Esophagus squamous epithelium (tissue), 5 donors: ENCODE measurements around the gene GANC. TPM values are rescaled to one million over a fixed set of nuclear protein-coding genes. Genes with fewer than 3 reads are reported as not detected.

Source experiments
- DNase-seq: peaks from one replicate; lab custom pipeline; 2025; lab: John Stamatoyannopoulos, UW
- H3K27ac ChIP-seq, 4 donors: fragments of 200-600 bp; sonication (generic); one replicate each; pipeline ENCODE4 v1.5.1; 2016 to 2019; ENCODE audit warnings: mild to moderate bottlenecking in 1 of 4
- H3K27me3 ChIP-seq, 4 donors: fragments of 200-600 bp; sonication (generic); 1 replicate in 3 of 4; 2 replicates in 1 of 4; pipeline versions ENCODE4 v1.5.1 to v1.6.0; 2017 to 2021; ENCODE audit warnings: antibody characterized with exemption in 1 of 4
- H3K36me3 ChIP-seq, 3 donors: fragments of 200-600 bp; sonication (generic); one replicate each; pipeline ENCODE4 v1.5.1; 2016 to 2019
- H3K4me1 ChIP-seq, 3 donors: fragments of 200-600 bp; sonication (generic); one replicate each; pipeline ENCODE4 v1.5.1; 2017 to 2019
- H3K4me3 ChIP-seq, 4 donors: fragments of 200-600 bp; sonication (generic); 1 replicate in 3 of 4; 2 replicates in 1 of 4; pipeline ENCODE4 v1.5.1; 2016 to 2019; ENCODE audit warnings: mild to moderate bottlenecking in 2 of 4, moderate library complexity in 1 of 4
- H3K9me3 ChIP-seq, 3 donors: fragments of 200-600 bp; sonication (generic); one replicate each; pipeline ENCODE4 v1.5.1; 2016 to 2019
- POLR2A ChIP-seq, 4 donors: fragments of 450-650 bp; IDR thresholded peaks; one replicate each; pipeline ENCODE4 v1.6.1; 2017; ENCODE audit warnings: antibody characterized with exemption in 4 of 4, mild to moderate bottlenecking in 4 of 4, moderate library complexity in 3 of 4
- WGBS, 2 donors: methylation state at CpG; one replicate each; pipeline ENCODE4 v1.1.5; 2018; 5-methylcytosine and 5-hydroxymethylcytosine counted together
- intact Hi-C: fragments of 100-400 bp; cut with DNase I; formaldehyde crosslinking; loops from one replicate; pipeline ENCODE4 v1.15.0; 2022
- total RNA-seq, 4 donors: library from RNA; depleted of rRNA; stranded (reverse); fragments of >200 nt; gene quantifications; one replicate each; pipeline ENCODE4 v1.1.0, GENCODE V29; 2016
- TF ChIP-seq, protein P1 (sequence below), 6 experiments: fragments of 450-650 bp in 4 of 6; fragments of 200-600 bp in 2 of 6; sonication (generic) in 2 of 6; IDR thresholded peaks; one replicate each; pipeline ENCODE4 v1.5.1; 2016 to 2019; ENCODE audit warnings: antibody characterized with exemption in 6 of 6, mild to moderate bottlenecking in 4 of 6, moderate library complexity in 4 of 6
- donor health status: DM: yes; HTN: yes; CAD: no.

GANC gene
- total RNA-seq, 4 donors from 2014 or later, result 15.0 to 29.1 (median 21.9) TPM

DNA sequence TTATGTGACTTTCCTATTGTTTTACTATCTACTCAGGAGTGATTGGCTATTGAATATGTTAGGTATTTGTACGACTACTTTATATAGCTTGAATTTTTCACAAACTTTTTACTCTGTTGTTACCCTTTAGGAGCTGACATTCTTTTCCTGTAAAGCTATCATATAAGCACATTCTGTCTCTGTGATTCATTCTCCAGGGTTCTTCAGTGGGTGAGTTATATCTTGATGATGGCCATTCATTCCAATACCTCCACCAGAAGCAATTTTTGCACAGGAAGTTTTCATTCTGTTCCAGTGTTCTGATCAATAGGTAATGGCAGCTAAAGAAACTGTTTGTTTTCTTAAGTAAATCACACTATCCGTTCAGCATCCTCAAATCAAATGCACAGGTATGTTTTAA lies 76.2 kb downstream of the GANC start:
- H3K36me3 ChIP-seq, result peaks cover 0 to 100% (median 8%) of the 10 kb centered on the region in 3 donors
- DNase-seq, result no peak

DNA sequence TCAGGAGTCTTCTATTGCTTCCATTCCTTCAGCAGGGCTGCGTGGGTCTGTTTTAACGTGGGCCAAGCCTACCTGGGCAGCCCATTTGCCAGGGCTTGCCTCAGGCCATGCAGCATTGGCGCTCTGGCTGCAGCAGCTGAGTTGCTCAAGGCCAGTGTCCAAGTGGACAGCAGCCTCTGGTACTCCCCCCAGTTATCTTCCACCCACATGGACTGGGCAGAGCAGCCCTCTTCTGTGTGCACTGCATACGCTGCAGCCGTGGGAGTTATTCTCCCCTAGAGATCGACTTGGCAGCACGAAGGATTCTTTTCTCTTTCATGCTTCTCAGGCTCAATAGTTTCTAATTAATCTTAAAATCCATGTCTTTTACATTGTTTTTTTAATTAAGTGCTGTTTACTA lies 79.4 kb downstream of the GANC start:
- Histone ChIP-seq H3K36me3 (peaks cover 0 to 97% (median 8%) of the 10 kb centered on the region in 3 donors), H3K27ac (no peak overlapping the region), H3K27me3 (no peaks in the 10 kb centered on the region), H3K4me1 (no peaks in the 10 kb centered on the region), H3K4me3 (no peak overlapping the region), H3K9me3 (no peaks in the 10 kb centered on the region)
- TF ChIP-seq, protein P1, sequence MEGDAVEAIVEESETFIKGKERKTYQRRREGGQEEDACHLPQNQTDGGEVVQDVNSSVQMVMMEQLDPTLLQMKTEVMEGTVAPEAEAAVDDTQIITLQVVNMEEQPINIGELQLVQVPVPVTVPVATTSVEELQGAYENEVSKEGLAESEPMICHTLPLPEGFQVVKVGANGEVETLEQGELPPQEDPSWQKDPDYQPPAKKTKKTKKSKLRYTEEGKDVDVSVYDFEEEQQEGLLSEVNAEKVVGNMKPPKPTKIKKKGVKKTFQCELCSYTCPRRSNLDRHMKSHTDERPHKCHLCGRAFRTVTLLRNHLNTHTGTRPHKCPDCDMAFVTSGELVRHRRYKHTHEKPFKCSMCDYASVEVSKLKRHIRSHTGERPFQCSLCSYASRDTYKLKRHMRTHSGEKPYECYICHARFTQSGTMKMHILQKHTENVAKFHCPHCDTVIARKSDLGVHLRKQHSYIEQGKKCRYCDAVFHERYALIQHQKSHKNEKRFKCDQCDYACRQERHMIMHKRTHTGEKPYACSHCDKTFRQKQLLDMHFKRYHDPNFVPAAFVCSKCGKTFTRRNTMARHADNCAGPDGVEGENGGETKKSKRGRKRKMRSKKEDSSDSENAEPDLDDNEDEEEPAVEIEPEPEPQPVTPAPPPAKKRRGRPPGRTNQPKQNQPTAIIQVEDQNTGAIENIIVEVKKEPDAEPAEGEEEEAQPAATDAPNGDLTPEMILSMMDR (IDR thresholded peaks at IDR 0.05), result no peak
- no peak for TF ChIP-seq POLR2A (IDR thresholded peaks at IDR 0.05)
- intact Hi-C loops, result no loop called here
- DNase-seq, result no peak
- 90 to 91% methylated on average over 7 of the region's 7 CpGs for WGBS, 2 donors

More for the DNA sequence above, 76.2 kb downstream of the GANC start:
- H3K4me3 ChIP-seq, result no peak overlapping the region
- WGBS, 2 donors, result 80 to 83% methylated on average over 2 of the region's 2 CpGs
- no peak overlapping the region for H3K27ac ChIP-seq
- no peaks in the 10 kb centered on the region for H3K4me1 ChIP-seq
- no peaks in the 10 kb centered on the region for H3K9me3 ChIP-seq
- no peak for TF ChIP-seq POLR2A (IDR thresholded peaks at IDR 0.05)
- TF ChIP-seq, protein P1 (IDR thresholded peaks at IDR 0.05), result no peak
- H3K27me3 ChIP-seq, result no peaks in the 10 kb centered on the region
- intact Hi-C loops, result no loop called here

DNA sequence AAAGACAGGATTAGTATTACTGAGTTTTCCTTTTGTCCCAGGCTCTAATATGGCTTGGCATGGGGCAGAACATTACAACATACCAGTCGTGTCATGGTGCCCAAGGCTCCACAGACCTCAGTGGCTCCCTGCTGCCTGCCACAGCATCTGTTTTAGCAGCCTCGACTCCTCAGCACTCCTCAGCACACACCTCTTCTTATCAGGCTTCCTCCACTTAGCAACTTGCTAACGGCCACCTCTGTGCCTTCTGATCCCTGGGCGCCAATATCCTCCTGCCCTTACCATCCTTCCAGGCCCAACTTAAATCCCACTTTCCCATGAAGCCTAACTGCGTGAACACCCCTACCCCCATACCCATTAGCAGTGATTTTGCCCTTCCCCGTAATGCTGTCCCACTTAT lies 80.1 kb downstream of the GANC start:
- Histone ChIP-seq H3K27ac (no peak overlapping the region), H3K4me1 (no peaks in the 10 kb centered on the region), H3K36me3 (peaks cover 0 to 97% (median 8%) of the 10 kb centered on the region in 3 donors), H3K4me3 (no peak overlapping the region), H3K27me3 (no peaks in the 10 kb centered on the region), H3K9me3 (no peaks in the 10 kb centered on the region)
- intact Hi-C loops, result no loop called here
- WGBS, 2 donors, result 87 to 89% methylated on average over 6 of the region's 6 CpGs
- no peak for TF ChIP-seq POLR2A (IDR thresholded peaks at IDR 0.05)
- TF ChIP-seq, protein P1 (IDR thresholded peaks at IDR 0.05), result no peak
- no peak for DNase-seq

DNA sequence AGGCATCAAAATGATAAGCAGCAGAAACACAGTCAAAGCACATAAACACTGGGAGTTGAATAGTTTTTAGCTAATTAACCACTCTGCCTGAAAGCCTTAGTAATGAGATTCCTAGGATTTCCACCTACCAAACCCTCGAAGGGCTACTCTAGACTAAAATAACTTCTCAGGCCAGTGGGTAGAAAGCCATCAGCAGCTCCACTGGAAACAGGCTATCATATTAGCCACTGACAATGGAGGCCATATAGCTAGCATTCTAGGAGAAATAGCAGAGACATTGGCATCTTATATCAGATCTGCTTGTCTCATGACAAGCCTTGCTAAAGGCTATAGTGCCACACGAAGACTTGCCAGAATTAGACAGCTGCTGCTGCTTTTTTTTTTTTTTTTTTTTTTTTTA lies 81.8 kb downstream of the GANC start:
- Histone ChIP-seq H3K4me3 (no peak overlapping the region), H3K27me3 (no peaks in the 10 kb centered on the region), H3K36me3 (peaks cover 0 to 88% (median 8%) of the 10 kb centered on the region in 3 donors), H3K9me3 (no peaks in the 10 kb centered on the region), H3K4me1 (no peaks in the 10 kb centered on the region), H3K27ac (no peak overlapping the region)
- DNase-seq, result no peak
- intact Hi-C loops, result no loop called here
- TF ChIP-seq POLR2A (IDR thresholded peaks at IDR 0.05), result no peak
- TF ChIP-seq, protein P1 (IDR thresholded peaks at IDR 0.05), result no peak
- WGBS, 2 donors, result 56 to 63% methylated on average over 2 of the region's 2 CpGs

DNA sequence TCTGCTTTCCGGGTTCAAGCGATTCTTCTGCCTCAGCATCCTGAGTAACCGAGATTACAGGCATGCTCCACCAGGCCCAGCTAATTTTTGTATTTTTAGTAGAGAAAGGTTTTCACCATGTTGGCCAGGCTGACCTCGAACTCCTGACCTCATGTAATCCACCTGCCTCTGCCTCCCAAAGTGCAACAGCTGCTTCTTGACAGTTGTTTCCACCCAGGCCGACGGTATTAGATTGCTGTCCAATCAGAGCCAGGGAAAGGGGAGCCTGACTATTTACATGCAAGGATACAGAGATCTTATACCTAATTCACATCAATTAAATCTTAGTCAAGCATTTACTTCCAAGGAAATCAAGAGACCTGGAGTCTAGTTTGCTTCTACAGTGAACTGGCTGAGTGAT lies 82.3 kb downstream of the GANC start:
- intact Hi-C loops, result no loop called here
- Histone ChIP-seq H3K36me3 (peaks cover 0 to 87% (median 8%) of the 10 kb centered on the region in 3 donors), H3K27ac (no peak overlapping the region), H3K4me1 (no peaks in the 10 kb centered on the region), H3K27me3 (no peaks in the 10 kb centered on the region), H3K4me3 (no peak overlapping the region), H3K9me3 (no peaks in the 10 kb centered on the region)
- 87 to 88% methylated on average over 3 to 6 of the region's 6 CpGs for WGBS, 2 donors
- no peak for DNase-seq
- TF ChIP-seq, protein P1 (IDR thresholded peaks at IDR 0.05), result no peak
- no peak for TF ChIP-seq POLR2A (IDR thresholded peaks at IDR 0.05)
